NCI-H1105 (cell line): ENCODE data around the gene MLEC.
A peak's percentile ranks its signal among the peaks of the same experiment; 100 is the strongest.
"Not testable (repeated sequence)": the region's sequence is repeated elsewhere in the genome, so short reads cannot be mapped to it uniquely, and the experiment has no call there.

Experiments
- DNase-seq: peaks from one replicate; lab custom pipeline; 2025; lab: John Stamatoyannopoulos, UW

Gene MLEC

DNA sequence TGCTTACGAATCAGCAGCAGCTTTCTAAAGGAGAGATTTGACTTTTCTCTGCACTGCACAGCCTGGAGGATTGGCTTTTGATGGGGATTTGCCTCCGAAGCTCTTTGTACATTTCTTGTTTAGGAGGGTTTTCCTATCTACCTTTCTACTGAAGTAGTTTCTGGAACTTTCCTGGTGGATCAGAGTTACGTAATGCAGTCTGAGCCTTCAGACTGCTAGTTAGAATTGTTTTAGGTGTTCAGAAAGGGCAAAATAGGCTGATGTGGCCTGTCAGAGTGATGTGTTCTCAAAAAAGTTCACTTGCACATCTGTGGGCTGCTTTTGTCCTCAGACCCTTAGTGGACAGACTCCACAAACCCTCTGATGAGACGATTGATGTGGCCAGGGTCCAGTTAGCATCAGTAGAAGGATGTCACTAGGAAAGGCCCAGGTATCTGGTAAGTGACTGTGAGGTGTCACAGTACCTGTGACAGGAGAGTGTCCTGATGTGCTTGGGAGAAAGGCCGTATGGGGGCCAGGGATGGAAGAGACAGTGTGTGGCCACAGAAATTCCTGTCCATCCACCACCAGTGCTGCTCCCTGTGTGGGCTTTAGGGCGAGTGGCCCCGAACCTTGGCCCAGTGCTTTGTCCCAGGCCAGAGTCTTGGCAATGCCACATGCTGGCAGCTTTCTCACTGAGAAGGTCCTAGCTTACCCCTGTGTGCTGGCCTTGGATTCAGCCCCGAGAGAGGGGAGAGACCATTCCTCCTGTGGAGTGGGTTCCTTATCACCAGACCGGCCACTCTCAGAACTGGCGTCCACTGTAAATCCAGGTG is 34.2 kb downstream of the MLEC start:
- no peak for DNase-seq

DNA sequence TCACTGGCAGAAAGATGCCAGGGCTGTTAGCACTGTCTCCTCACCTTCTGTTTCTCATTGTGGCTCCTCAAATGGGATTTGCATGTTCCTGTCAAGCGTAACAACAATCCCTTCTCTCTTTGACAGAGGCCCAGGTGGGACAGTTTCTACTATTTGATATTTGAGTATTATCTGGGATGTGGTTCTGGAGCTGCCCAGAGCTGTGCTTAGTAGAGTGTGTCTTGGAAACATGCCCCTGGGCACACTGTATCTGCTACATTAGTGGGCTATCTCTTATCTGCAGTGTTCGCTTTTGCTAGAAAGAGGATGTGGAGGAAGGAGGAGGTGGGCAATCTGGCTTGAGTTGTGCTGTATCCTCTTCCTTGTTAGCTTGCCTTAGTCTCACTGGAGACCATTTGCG is 34.9 kb downstream of the MLEC start:
- no peak for DNase-seq

DNA sequence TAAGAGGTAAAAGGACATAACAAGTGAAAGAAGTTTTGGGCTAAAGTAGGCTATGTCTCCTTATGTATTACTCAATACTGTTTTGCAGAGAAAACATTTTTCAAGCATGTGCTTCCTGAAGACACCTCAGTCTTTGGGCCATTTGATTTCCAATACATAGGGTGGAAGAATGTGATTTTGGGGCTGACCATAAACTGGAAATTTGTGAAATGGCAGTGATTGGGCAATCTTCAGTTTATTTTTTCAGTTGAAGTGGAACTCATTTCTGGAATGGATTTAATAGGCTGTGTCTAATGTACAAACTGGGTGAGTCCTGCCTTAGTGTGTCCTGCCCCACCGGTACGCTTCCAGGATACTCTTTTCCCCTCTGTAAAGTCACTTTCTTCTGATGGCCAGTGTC is 35.8 kb downstream of the MLEC start:
- DNase-seq, result no peak

DNA sequence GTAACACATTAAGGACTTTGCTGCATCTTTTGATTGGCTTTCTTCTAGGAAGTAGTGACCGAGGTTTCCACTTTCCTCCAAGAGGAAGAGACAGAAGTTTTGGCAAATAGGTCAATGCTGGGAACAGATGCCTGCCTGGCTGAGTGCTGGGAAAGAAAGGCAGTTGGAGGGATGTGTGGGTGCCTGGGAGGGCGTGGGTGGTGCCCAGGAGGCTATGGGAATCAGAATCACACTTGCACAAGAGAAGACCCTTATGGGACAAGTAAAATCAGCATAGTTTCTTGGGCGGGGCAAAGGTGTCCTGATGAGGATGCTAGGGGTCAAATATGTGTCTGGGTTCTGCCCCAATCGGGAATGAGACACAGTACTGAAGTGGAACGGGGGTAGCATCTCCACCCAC is 37.8 kb downstream of the MLEC start:
- no peak for DNase-seq

DNA sequence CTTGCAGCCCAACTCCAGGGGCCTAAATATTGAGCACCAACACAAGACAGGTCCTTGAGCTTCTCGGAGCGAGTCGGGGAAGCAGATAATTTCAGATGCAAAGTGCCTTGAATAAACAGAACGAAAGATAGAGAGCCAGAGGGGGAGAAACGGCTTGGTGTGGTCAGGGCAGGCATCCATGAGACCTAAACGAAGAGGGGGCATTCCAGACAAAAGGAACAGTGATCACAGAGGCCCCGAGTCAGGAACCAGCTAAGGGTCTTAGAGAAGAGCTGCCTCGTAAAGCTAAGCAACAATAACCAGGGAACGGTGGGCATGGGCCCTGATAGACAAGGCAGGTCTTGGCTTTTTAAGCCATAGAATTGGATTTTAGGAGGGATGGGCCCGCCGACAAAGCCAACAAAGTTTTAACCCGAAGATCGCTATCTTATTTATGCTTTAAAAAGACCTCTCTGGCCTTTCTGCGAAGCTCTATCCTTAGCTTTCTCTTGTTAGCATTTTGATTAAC is 38.3 kb downstream of the MLEC start:
- DNase-seq, result no peak

DNA sequence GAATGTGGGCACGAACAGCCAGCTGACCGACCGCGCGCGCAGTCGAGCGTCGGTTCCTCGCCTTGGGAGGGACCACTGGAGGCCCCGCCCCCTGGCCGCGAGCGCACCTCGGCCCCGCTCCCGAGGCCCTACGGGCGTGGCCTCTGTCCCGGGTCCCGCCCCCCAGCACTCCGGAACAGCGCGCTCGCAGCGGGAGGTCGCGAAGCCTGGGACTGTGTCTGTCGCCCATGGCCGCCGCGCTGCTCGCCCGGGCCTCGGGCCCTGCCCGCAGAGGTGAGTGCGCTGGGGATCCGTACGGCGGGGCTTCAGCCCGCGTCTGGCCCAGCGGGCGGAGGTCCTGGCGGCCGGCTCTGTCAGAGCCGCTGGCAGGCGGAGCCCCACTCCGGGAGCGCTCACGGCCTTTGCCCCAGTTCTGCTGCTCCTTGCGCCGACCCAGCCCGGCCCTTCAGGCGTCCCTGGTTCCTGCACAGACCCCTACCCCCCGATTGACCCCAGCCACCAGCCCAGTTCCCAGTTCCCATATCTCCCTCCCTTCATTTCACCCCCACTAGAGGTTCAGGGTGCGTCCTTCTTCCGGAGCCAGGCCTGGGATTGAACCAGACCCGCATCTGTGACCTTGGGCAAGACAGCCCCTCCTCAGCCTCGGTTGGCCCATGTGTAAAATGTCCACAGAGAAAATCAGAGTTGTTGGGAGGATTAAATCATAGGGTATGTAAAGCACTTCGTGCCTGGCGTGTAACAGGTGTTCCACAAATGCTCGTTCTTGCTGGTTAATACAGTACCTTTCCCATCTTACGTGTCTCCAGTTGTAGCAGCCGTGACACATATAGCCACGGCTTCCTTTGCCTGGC is 38.9 kb downstream of the MLEC start, which contains the start of gene ACADS:
ACADS (plus strand) TSS at position 168 of the 851 bp plus-strand sequence; CDS start at position 228, 60 bp downstream.
- DNase-seq, result peak; percentile 90

DNA sequence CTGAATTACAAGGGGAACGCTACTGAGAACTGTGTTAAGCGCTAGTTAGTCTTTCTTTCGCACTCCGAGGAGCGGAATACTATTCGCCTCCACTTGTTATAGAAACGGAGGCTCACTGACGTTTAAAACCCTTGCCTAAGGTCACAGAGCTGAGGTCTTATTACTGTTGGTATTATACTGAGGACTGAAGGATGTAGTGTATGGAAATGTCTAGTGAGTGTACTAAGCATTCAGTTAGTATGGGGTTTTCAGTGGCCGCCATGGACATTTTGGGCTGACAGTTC is 39.5 kb downstream of the MLEC start:
- no peak for DNase-seq

DNA sequence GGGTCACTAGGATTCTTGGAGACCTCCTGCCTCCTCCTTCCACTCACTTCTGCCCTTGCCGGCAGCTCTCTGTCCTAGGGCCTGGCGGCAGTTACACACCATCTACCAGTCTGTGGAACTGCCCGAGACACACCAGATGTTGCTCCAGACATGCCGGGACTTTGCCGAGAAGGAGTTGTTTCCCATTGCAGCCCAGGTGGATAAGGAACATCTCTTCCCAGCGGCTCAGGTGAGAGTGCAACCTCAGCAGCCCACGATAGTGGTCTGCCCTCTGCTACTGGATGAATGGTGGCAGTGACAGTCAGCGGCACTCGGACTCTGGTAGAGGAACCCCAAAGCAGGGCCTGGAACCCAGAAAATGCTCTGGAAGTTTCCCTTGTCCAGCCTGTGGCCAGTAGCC is 40.0 kb downstream of the MLEC start:
- DNase-seq, result no peak

DNA sequence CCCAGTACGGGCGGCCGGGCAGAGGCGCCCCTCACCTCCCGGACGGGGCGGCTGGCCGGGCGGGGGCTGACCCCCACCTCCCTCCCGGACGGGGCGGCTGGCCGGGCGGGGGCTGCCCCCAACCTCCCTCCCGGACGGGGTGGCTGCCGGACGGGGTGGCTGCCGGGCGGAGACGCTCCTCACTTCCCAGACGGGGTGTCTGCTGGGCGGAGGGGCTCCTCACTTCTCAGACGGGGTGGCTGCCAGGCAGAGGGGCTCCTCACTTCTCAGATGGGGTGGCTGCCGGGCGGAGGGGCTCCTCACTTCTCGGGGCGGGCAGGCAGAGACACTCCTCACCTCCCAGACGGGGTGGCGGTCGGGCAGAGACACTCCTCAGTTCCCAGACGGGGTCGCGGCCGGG is 45.2 kb downstream of the MLEC start:
- not testable (repeated sequence) for DNase-seq

DNA sequence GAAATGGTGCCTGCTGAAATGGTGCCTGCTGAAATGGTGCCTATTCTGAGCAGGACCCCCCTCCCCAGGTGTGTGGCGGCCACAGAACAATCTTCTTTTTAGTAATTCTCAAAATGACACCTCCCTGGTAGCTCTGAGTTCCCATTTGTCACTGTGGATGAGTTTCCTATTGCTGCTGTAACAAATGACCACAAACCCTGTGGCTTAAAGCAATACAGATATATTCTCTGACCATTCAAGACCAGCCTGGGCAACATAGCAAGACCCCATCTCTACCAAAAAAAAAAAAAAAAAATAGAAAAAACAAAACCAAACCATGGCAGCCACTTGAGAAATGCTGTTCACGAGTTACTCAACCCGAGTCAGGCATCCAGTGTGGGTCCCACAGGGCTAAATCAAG is 46.6 kb downstream of the MLEC start:
- DNase-seq, result no peak

DNA sequence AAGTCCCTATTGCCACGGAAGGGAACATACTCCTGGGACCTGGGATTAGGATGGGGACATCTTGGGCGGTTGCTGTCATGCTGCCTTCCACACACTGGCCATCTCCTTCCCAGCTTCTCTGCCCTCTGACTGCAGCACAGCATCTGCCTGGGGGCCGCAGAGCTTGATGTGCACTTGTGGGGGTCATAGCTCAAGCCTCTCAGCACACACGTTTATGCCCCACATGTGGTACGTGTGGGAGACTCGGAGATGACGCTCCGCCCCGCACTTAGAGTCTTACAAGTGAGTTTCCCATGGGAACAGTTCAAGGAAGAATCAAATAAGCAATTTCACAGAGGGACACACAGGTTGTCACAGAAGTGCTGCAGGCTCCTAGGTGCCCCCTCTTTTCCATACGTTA is 47.3 kb downstream of the MLEC start:
- DNase-seq, result no peak

DNA sequence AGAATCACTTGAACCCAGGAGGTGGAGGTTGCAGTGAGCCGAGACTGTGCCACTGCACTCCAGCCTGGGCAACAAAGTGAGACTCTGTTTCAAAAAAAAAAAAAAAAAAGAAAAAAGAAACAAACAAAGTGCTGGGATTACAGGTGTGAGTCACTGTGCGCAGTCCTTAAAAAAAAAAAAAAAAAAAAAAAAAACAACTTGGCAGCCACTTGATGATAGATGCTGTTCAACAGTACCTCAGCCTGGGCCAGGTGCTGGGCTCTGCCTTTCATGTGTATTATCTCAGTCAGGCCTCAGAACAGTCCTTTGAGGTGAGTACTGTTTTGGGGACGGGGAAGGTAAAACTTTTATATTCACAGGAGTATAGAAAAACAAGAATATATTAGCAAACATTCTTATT is 48.2 kb downstream of the MLEC start:
- DNase-seq, result no peak

DNA sequence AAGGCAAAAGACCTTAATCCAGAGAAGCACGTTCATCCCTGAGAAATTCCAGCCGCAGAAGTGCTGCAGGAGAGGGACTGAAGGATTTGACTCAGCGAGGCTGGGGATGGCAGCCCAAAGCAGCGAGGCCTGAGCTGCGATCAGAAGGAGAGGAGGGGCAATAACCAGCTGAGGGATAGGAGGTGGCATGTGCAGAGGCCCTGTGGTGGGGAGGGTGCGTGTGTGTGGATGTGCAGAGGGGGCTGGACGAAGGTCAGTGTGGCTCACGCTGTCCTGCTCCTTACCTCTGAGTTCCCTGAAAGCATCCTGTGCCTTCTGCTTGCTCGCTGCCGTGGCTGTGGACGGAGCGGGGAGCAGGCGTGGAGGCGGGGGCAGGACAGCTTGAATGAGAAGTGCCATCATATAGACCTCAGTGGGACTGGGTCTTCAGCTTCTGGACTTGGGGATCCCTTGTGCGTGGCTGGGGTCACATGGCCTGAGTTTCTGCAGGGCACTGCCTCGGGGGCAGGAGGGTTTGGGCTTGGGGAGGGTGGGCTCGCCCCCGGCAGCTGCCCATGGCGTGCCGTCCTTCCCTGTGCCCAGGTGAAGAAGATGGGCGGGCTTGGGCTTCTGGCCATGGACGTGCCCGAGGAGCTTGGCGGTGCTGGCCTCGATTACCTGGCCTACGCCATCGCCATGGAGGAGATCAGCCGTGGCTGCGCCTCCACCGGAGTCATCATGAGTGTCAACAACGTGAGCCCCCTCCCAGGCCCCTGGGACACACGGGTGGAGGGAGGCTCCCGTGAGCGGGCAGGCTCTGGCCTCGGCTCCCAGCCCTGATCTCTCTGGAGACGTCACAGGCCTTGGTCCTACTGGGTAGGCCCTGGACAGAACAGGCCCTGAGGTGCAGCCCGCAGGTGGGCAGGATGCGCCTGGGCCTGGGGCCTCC is 49.7 kb downstream of the MLEC start:
- DNase-seq, result no peak

DNA sequence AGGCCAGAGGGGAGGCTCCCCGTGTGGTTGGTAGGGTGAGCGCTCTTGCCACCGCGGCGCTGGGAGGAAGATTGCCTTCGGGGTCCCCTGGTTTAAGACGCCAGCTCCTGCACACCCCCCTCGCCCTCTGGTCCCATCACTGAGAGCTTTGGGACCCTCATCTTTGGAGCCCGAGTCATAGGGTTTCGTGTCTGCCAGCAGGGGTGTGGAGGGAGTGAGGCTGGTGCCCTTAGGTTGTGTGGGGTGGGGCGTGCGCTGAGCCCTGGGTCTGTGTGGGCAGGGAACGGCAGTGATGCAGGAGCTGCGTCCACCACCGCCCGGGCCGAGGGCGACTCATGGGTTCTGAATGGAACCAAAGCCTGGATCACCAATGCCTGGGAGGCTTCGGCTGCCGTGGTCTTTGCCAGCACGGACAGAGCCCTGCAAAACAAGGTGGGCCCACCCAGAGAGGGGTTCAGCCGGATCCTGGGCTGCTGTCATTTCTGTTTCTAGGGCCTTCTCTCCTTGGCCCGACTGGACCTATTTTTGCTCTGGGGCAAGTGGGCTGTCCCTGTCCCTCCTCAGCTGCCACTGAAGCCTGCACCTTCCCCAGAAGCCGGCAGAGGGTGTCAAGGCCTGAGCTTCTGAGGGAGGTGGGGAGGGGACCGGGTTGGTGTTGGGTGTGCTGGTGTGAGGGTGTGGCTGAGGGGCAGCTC is 50.8 kb downstream of the MLEC start:
- no peak for DNase-seq

DNA sequence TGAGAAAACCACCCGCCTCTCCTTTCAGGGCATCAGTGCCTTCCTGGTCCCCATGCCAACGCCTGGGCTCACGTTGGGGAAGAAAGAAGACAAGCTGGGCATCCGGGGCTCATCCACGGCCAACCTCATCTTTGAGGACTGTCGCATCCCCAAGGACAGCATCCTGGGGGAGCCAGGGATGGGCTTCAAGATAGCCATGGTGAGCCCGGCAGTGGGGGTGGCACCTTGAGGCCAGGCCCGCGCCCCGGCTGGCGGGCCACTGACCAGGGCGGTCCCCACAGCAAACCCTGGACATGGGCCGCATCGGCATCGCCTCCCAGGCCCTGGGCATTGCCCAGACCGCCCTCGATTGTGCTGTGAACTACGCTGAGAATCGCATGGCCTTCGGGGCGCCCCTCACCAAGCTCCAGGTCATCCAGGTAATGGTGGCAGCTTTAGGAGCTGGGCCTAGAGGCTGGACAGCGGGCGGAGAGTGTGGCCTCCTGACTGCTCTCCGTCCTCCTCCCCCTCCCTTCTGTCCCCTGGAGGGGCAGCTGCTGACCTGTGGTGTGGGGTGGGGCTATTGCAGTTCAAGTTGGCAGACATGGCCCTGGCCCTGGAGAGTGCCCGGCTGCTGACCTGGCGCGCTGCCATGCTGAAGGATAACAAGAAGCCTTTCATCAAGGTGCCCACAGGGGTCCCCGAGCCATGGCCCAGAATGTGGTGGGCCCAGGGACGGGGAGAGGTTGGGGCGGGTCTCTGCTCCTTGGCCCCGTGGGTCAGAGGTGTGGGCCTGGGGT is 51.5 kb downstream of the MLEC start:
- no peak for DNase-seq

DNA sequence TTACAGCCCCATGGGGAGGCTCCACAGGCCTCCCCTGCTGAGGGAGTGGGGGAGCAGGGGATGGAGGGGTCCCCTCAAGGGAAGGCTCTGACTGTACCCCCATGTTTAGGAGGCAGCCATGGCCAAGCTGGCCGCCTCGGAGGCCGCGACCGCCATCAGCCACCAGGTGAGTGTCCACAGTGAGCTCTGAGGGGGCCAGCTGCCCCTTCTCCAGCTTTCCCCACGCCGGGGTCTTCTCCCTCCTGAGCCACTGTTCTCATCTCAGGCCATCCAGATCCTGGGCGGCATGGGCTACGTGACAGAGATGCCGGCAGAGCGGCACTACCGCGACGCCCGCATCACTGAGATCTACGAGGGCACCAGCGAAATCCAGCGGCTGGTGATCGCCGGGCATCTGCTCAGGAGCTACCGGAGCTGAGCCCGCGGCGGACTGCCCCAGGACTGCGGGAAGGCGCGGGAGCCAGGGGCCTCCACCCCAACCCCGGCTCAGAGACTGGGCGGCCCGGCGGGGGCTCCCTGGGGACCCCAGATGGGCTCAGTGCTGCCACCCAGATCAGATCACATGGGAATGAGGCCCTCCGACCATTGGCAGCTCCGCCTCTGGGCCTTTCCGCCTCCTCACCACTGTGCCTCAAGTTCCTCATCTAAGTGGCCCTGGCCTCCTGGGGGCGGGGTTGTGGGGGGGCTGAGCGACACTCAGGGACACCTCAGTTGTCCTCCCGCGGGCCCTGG is 52.2 kb downstream of the MLEC start:
- DNase-seq, result no peak

DNA sequence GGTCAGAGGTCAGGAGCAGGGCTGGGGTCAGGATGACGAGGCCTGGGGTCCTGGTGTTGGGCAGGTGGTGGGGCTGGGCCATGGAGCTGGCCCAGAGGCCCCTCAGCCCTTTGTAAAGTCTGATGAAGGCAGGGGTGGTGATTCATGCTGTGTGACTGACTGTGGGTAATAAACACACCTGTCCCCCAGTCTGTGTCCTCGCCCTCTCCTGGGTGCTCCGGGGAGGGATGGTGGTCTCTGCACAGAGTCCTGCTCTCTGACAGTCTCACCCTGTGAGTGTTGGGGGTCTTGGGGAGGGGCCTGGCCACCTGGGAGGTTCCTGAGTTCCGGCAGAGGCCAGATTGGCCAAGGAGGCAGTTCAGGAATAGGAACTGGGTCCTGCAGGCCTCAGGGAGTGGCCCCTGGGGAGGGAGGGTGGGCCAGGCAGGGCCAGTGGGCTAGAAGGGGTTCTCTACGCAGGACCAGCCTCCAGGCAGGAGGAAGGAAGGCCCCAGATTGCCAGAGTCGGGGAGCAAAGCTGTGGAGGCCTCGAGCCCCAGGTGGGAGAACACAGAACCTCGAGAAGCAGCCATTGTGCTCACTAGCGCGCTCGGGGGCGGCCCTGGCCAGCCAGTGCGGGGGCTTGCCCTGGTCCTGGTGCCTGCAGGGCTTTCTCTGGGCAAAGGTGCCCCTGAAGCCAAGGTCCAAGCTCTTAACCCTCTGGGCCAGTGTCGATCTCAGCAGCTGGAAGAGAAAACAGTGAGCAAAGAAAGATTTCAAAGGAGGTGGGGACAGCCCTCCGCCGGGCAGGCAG is 53.1 kb downstream of the MLEC start:
- no peak for DNase-seq

DNA sequence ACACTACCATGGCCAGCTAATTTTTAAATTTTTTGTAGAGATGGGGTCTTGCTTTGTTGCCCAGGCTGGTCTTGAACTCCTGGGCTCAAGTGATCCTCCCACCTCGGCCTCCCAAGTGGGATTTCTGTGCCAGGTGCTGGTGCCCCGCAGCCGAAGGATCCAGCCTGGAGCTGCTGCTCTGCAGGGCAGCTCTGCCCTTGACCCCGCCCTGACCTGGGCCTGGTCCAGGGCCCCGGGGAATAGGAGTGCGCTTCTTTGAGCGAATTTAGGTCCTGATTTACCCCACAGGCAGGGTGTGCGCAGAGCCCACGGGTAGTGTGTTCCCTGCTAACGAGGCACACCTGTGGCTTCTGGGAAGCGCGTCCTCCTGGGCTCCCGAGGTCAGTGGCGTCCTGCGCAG is 53.9 kb downstream of the MLEC start:
- no peak for DNase-seq
